CD4-positive, alpha-beta T cell treated with Interleukin-4 for 1 hour (primary cell): Measurements from ENCODE around the gene GRM6.

Experiments used
- DNase-seq, 2 donors: peaks; one replicate each; pipeline ENCODE4 v3.0.0-alpha.2; 2020 to 2022

The GRM6 gene

DNA sequence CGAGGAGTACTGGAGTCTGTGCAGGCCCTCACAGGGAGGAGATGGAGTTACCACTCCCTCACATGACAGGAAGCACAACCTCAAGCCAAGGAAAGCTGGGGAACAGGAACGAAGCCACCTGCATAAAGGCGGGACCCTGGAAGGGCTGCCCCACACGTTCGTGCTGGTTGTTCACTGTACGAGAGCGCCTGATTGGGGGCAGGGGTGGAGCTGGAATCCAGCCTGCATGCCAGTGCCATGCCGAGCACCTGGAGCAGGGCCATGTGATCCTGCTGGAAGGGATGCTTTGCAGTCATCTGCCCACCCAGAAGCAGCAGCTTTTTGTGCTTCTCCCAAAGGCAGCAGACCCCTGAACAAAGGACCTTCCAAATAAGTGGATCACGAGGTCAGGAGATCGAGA is 11.4 kb downstream of the GRM6 start:
- DNase-seq = no peak

DNA sequence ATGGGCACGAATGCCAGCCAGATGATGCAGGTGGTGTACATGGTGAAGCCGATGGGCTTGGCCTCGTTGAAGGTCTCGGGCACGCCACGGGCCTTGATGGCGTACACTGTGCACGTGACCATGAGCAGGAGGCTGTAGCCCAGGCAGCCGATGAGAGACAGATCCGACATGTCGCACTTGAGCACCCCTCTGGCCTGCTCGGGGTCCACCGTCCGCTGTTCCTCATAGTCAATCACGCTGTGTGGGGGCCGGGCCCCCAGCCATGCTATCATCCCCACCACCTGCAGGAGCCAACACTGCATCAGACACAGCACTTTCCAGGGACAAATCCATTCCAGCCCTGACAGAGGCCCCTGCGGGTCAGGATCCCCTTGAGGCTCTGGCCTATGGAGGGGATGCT is 12.2 kb downstream of the GRM6 start:
- DNase-seq = no peak

DNA sequence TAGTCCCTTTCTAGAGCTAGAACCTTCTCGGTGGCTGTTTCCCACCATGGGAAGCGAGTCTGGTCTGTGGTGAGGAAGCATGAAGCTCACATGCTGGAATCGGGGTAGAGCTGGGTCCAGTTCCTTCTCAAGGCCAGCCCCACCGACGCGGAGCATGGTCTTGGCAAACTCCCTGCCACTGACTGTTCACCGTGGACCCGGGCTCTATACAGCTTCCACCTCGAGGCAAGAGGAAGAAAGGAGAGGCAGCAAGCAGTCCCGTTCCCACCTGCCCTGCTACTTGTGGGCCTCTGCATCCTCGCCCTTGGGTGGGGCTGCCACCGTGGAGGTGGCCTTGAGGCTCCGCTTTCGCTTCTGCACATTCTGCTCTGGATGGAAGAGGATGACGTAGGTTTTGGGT is 13.7 kb downstream of the GRM6 start:
- DNase-seq = no peak

DNA sequence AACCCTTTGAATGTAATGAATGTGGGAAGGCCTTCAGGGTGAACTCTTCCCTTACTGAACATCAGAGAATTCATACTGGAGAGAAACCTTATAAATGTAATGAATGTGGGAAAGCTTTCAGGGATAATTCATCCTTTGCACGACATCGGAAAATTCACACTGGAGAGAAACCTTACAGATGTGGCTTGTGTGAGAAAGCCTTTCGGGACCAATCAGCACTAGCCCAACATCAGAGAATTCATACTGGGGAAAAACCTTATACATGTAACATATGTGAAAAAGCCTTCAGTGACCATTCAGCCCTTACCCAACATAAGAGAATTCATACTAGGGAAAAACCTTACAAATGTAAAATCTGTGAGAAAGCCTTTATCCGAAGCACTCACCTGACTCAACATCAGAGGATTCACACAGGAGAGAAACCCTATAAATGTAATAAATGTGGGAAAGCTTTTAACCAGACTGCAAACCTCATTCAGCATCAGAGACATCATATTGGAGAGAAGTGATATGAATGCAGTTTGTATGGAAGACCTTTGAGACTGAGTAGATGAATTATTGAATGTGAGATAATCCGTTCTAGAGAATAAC is 29.6 kb downstream of the GRM6 start:
- no peak for DNase-seq

DNA sequence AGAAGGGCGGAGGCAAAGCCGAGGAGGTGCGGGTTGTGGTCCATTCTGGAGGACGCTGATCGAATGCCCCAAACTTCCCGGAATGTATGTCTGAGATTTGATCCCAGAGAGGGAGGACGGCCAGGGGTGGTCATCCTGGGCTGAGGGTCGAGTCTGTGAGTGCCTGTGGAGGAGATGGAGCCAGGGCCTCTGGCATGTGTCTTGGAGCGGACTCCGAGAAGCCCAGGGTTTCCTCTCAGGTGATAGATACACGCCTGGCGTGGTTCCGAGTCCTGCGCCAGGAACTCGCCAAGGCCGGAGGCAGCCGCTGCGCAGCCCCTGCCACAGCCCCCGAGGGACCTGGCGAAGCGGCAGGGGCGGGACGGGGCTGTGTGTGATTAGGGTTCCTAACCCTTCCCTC is 53.8 kb downstream of the GRM6 start:
- no peak for DNase-seq

DNA sequence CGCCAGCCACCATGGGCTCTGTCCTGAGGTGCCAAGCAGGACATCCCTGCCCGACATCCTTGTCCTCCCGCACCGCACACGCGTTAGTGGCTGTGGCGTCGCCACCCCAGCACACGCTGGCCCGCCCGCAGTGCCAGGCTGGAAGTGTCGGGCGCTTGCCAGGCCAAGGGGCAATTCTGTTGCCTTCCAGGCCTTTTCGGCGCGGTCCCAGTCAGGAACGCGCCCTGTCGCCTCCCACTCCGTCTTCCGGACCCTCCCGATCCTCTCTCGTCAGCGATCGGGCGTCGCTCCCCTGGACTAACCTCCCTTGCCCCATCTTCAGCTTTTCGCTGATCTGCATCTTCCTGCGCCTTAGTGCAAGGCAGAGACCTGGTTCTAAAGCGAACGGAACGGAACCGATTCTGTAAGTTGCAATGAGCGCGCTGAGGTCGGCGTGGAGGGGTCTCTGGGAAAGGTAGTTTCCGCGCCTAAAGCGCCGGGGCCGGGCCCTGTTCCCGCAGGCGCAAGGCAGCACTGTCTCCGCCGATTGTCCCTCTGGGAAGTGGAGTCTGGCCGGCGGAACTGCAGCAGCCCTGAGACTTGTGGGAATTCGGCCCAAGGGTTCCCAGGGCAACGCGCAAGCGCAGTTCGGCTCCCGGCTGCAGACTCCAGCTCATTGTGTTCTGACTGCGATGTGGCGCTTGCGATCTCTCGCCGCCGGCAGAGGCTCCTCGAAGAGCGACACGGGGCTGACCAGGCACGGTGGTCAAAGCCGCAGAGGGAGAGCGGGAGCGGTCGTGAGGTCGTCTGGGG is 54.4 kb downstream of the GRM6 start, which contains the start of gene ZNF454:
TSS of gene ZNF454 (plus strand) at position 630 of the 792 bp plus-strand sequence. CDS start 1,594 bp downstream, outside the sequence.
- DNase-seq = no peak

DNA sequence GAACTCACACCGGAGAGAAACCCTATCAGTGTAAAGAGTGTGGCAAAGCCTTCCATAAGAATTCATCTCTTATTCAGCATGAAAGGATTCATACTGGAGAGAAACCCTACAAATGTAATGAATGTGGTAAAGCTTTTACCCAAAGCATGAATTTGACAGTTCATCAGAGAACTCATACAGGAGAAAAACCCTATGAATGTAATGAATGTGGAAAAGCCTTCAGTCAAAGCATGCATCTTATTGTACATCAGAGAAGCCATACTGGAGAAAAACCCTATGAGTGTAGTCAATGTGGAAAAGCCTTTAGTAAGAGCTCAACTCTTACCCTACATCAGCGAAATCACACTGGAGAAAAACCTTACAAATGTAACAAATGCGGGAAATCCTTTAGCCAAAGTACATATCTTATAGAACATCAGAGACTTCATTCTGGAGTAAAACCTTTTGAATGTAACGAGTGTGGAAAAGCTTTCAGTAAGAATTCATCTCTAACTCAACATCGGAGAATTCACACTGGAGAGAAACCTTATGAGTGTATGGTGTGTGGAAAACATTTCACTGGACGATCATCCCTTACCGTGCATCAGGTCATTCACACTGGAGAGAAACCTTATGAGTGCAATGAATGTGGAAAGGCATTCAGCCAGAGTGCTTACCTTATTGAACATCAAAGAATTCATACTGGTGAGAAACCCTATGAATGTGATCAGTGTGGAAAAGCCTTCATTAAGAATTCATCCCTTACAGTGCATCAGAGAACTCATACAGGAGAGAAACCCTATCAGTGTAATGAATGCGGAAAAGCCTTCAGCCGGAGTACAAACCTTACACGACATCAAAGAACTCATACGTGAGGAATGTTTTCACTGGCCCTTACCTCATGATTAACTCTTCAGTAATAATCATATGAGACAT is 63.0 kb downstream of the GRM6 start:
- DNase-seq = no peak
